HEK293 (cell line): ENCODE data around the gene NPHP4.

Source experiments
- CTCF ChIA-PET: fragments of 350-600 bp; formaldehyde crosslinking; extraction: SDS; loops from one replicate; lab custom pipeline; 2021; ENCODE audit warnings: antibody characterized with exemption; lab: Yijun Ruan, JAX
- POLR2A ChIA-PET: fragments of 300-600 bp; formaldehyde crosslinking; extraction: SDS; loops from one replicate; lab custom pipeline; 2020; ENCODE audit warnings: antibody characterized with exemption, inconsistent platforms; lab: Yijun Ruan, JAX
- H3K27ac ChIP-seq: fragments of 200-500 bp; sonication (Bioruptor generic); 2 replicates; pipeline ENCODE4 v1.5.1; 2014; ENCODE audit warnings: low read depth, low read length, control low read depth, inconsistent platforms; ENCODE audit errors: extremely low read depth
- H3K36me3 ChIP-seq, 2 experiments: fragments of 200-500 bp in 1 of 2; sonication (Bioruptor generic) in 1 of 2; 1 replicate in 1 of 2; 2 replicates in 1 of 2; pipeline ENCODE4 v1.5.1; 2014 to 2017; ENCODE audit warnings: inconsistent platforms in 2 of 2, low read length in 2 of 2; ENCODE audit not compliant: control insufficient read depth in 2 of 2, insufficient read depth in 1 of 2
- H3K4me1 ChIP-seq: fragments of 200-500 bp; sonication (Bioruptor generic); 2 replicates; pipeline ENCODE4 v1.5.1; 2014; ENCODE audit warnings: mild to moderate bottlenecking, low read length, inconsistent platforms; ENCODE audit not compliant: control insufficient read depth, insufficient read depth
- H3K4me3 ChIP-seq: 2 replicates; pipeline ENCODE4 v1.5.1; 2011; ENCODE audit warnings: low read depth, mild to moderate bottlenecking, control low read depth, low read length, moderate library complexity
- H3K9me3 ChIP-seq: fragments of 200-500 bp; sonication (Bioruptor generic); 2 replicates; pipeline ENCODE4 v1.5.1; 2014; ENCODE audit warnings: low read depth, low read length, inconsistent platforms; ENCODE audit not compliant: control insufficient read depth, insufficient read depth
- PRDM6 ChIP-seq: fragments of 450-650 bp; formaldehyde crosslinking; IDR thresholded peaks from 2 replicates; pipeline ENCODE4 v1.5.1; 2017; ENCODE audit warnings: missing biosample characterization, missing genetic modification characterization
- REST ChIP-seq: fragments of 450-650 bp; formaldehyde crosslinking; IDR thresholded peaks from 2 replicates; pipeline ENCODE4 v1.5.1; 2016; ENCODE audit warnings: missing biosample characterization, missing genetic modification characterization
- TCF7L2 ChIP-seq: IDR thresholded peaks from 2 replicates; pipeline ENCODE4 v1.6.1; 2011; ENCODE audit warnings: low read depth, mild to moderate bottlenecking, inconsistent platforms, low read length, moderate library complexity, borderline replicate concordance
- TSHZ1 ChIP-seq: fragments of 450-650 bp; formaldehyde crosslinking; IDR thresholded peaks from 2 replicates; pipeline ENCODE4 v1.5.1; 2016; ENCODE audit warnings: missing biosample characterization, missing genetic modification characterization, borderline replicate concordance
- ZBTB11 ChIP-seq: fragments of 450-650 bp; formaldehyde crosslinking; conservative IDR thresholded peaks from 2 replicates; pipeline ENCODE4 v1.5.1; 2016; ENCODE audit warnings: low read depth, missing biosample characterization, missing genetic modification characterization
- ZFP41 ChIP-seq: fragments of 450-650 bp; formaldehyde crosslinking; IDR thresholded peaks from 2 replicates; pipeline ENCODE4 v1.5.1; 2016; ENCODE audit warnings: missing biosample characterization, missing genetic modification characterization, borderline replicate concordance
- ZNF426 ChIP-seq: fragments of 450-650 bp; formaldehyde crosslinking; IDR thresholded peaks from 2 replicates; pipeline ENCODE4 v1.5.1; 2017; ENCODE audit warnings: missing biosample characterization, missing genetic modification characterization, mild to moderate bottlenecking, inconsistent platforms, moderate library complexity
- ZNF623 ChIP-seq: fragments of 450-650 bp; formaldehyde crosslinking; IDR thresholded peaks from 2 replicates; pipeline ENCODE4 v1.5.1; 2016; ENCODE audit warnings: missing biosample characterization, missing genetic modification characterization
- ZNF785 ChIP-seq: fragments of 450-650 bp; formaldehyde crosslinking; IDR thresholded peaks from 2 replicates; pipeline ENCODE4 v1.5.1; 2016; ENCODE audit warnings: missing biosample characterization, missing genetic modification characterization

The NPHP4 gene

GRCh38 chr1:5826601-5827000, 165.6 kb downstream of the NPHP4 start:
- POLR2A ChIA-PET, result no interaction called here
- H3K36me3 ChIP-seq, result no peaks in the 10 kb centered on the region

GRCh38 chr1:5822726-5823125, 169.5 kb downstream of the NPHP4 start:
- Histone ChIP-seq H3K36me3 (no peaks in the 10 kb centered on the region), H3K27ac (no peak overlapping the region), H3K4me1 (no peaks in the 10 kb centered on the region), H3K9me3 (no peaks in the 10 kb centered on the region), H3K4me3 (no peak overlapping the region)
- CTCF ChIA-PET, result no interaction called here
- TF ChIP-seq TSHZ1 (tag by site-specific recombination), result no peak
- no peak for TF ChIP-seq ZNF785 (tag by site-specific recombination)
- TF ChIP-seq ZNF623 (tag by site-specific recombination), result no peak
- no peak for TF ChIP-seq ZFP41
- TF ChIP-seq, all 188 proteins: peak for 0
- POLR2A ChIA-PET, result no interaction called here

More at GRCh38 chr1:5826601-5827000, 165.6 kb downstream of the NPHP4 start:
- no peaks in the 10 kb centered on the region for H3K4me1 ChIP-seq
- H3K4me3 ChIP-seq, result no peak overlapping the region
- TF ChIP-seq ZBTB11 (tag by site-specific recombination) (no peak), ZNF426 (tag by site-specific recombination) (no peak), ZNF623 (tag by site-specific recombination) (no peak), PRDM6 (tag by site-specific recombination) (no peak), TCF7L2 (no peak), REST (tag by site-specific recombination) (no peak)
- TF ChIP-seq, all 188 proteins: peak for 0
- Histone ChIP-seq H3K27ac (no peak overlapping the region), H3K9me3 (no peaks in the 10 kb centered on the region)
- CTCF ChIA-PET, result interaction anchor here (1.0 kb wide), 1 partner anchor 10 kb away, joined by 4 read pairs; no protein-coding TSS in a partner anchor
